A673 (cell line): Measurements from ENCODE around the gene SIK2.

Experiments
- EZH2 ChIP-seq: fragments of 200-600 bp; sonication (generic); IDR thresholded peaks from 2 replicates; pipeline ENCODE4 v1.6.1; 2017; ENCODE audit warnings: borderline replicate concordance, low read depth, mild to moderate bottlenecking, mixed read lengths, antibody characterized with exemption, low read length; ENCODE audit not compliant: poor library complexity, severe bottlenecking
- TF ChIP-seq, protein P1 (sequence below): fragments of 300-800, 200-600 bp; sonication (generic); conservative IDR thresholded peaks from 2 replicates; pipeline ENCODE4 v1.5.1; 2017; ENCODE audit warnings: low read depth, mild to moderate bottlenecking, antibody characterized with exemption, low read length, moderate library complexity, mixed read lengths

DNA sequence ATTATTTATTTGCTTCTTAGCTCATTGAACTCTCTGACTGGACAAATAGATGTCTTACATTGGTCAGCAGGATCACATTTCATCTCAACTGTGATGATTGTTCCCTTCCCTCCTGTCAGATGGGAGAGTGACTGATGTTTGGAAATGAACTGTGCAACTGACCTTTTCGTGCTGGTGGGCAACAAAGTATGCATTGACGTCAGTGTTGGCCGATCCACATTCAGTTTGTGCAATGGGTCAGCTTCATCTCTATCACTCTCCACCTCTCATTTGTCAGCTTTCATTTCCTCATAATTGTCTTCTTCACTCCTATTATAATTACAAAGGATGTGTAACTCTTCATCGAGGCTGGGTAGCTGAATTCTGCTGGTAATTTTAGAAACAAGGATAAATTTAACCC lies 92.6 kb downstream of the SIK2 start:
- TF ChIP-seq EZH2 = no peak
- TF ChIP-seq, protein P1, sequence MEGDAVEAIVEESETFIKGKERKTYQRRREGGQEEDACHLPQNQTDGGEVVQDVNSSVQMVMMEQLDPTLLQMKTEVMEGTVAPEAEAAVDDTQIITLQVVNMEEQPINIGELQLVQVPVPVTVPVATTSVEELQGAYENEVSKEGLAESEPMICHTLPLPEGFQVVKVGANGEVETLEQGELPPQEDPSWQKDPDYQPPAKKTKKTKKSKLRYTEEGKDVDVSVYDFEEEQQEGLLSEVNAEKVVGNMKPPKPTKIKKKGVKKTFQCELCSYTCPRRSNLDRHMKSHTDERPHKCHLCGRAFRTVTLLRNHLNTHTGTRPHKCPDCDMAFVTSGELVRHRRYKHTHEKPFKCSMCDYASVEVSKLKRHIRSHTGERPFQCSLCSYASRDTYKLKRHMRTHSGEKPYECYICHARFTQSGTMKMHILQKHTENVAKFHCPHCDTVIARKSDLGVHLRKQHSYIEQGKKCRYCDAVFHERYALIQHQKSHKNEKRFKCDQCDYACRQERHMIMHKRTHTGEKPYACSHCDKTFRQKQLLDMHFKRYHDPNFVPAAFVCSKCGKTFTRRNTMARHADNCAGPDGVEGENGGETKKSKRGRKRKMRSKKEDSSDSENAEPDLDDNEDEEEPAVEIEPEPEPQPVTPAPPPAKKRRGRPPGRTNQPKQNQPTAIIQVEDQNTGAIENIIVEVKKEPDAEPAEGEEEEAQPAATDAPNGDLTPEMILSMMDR = no peak
